SK-N-SH (cell line): ENCODE data around the gene TBX20. TPM values are rescaled to one million over a fixed set of nuclear protein-coding genes. Genes with fewer than 3 reads are reported as not detected.
"Not testable (repeated sequence)": the region's sequence is repeated elsewhere in the genome, so short reads cannot be mapped to it uniquely, and the experiment has no call there.

Experiments
- CTCF ChIA-PET: fragments of 300-600, 350-600 bp; formaldehyde crosslinking; extraction: SDS; loops from one replicate; lab custom pipeline; 2021; lab: Yijun Ruan, JAX
- POLR2A ChIA-PET: fragments of 350-600 bp; sonication (Branson Sonifier 250); formaldehyde crosslinking; extraction: SDS; loops from one replicate; lab custom pipeline; 2020; ENCODE audit warnings: antibody characterized with exemption, inconsistent platforms; lab: Yijun Ruan, JAX
- DNase-seq: peaks from one replicate; pipeline ENCODE4 v3.0.0; 2012
- H2AFZ ChIP-seq: fragments of 200-600 bp; sonication (generic); 2 replicates; pipeline ENCODE4 v1.8.1; 2016; ENCODE audit warnings: antibody characterized with exemption, mild to moderate bottlenecking, low read depth
- H3F3A ChIP-seq: fragments of 200-600 bp; sonication (generic); replicated peaks from 2 replicates; pipeline ENCODE3; 2016; ENCODE audit warnings: antibody characterized with exemption, mild to moderate bottlenecking; ENCODE audit not compliant: insufficient read depth
- H3K27ac ChIP-seq, 2 experiments: fragments of 200-500 bp in 1 of 2; fragments of 200-600 bp in 1 of 2; sonication (Bioruptor generic) in 1 of 2; sonication (generic), shearing (Covaris generic) in 1 of 2; 2 replicates each; pipeline versions ENCODE4 v1.5.1 to v1.6.1; 2014 to 2016; ENCODE audit warnings: low read depth in 2 of 2, inconsistent platforms in 1 of 2, low read length in 1 of 2, mild to moderate bottlenecking in 1 of 2, mixed read lengths in 1 of 2
- H3K27me3 ChIP-seq: fragments of 200-600 bp; sonication (generic), shearing (Covaris generic); 2 replicates; pipeline ENCODE4 v1.6.1; 2016; ENCODE audit warnings: mixed run types; ENCODE audit not compliant: insufficient read depth
- H3K36me3 ChIP-seq, 2 experiments: fragments of 200-500 bp in 1 of 2; fragments of 200-600 bp in 1 of 2; sonication (Bioruptor generic) in 1 of 2; sonication (generic) in 1 of 2; replicated peaks in 1 of 2; 2 replicates each; pipeline versions ENCODE3 to v1.5.1; 2014 to 2016; ENCODE audit warnings: low read length in 1 of 2, mild to moderate bottlenecking in 1 of 2; ENCODE audit not compliant: insufficient read depth in 2 of 2, control insufficient read depth in 1 of 2
- H3K4me1 ChIP-seq, 2 experiments: fragments of 200-500 bp in 1 of 2; fragments of 200-600 bp in 1 of 2; sonication (Bioruptor generic) in 1 of 2; sonication (generic), shearing (Covaris generic) in 1 of 2; 2 replicates each; pipeline versions ENCODE4 v1.5.1 to v1.6.1; 2014 to 2016; ENCODE audit warnings: low read depth in 1 of 2, low read length in 1 of 2, mixed run types in 1 of 2; ENCODE audit not compliant: insufficient read depth in 2 of 2, control insufficient read depth in 1 of 2
- H3K4me2 ChIP-seq: fragments of 200-600 bp; sonication (generic), shearing (Covaris generic); 2 replicates; pipeline ENCODE4 v1.6.1; 2017; ENCODE audit warnings: mixed run types
- H3K4me3 ChIP-seq, 2 experiments: fragments of 200-500 bp in 1 of 2; fragments of 200-600 bp in 1 of 2; sonication (Bioruptor generic) in 1 of 2; sonication (generic), shearing (Covaris generic) in 1 of 2; 2 replicates each; pipeline versions ENCODE4 v1.5.1 to v1.8.1; 2014 to 2016; ENCODE audit warnings: low read depth in 2 of 2, inconsistent platforms in 1 of 2, low read length in 1 of 2, mild to moderate bottlenecking in 1 of 2, mixed read lengths in 1 of 2, moderate library complexity in 1 of 2
- H3K79me2 ChIP-seq: fragments of 200-600 bp; sonication (generic); 2 replicates; pipeline ENCODE4 v1.8.1; 2017; ENCODE audit warnings: mild to moderate bottlenecking; ENCODE audit not compliant: insufficient read depth
- H3K9ac ChIP-seq: fragments of 200-600 bp; sonication (generic); 2 replicates; pipeline ENCODE4 v1.6.1; 2017; ENCODE audit warnings: mixed run types
- H3K9me2 ChIP-seq: fragments of 200-600 bp; sonication (generic); 2 replicates; pipeline ENCODE4 v1.6.1; 2017; ENCODE audit warnings: mixed run types
- H3K9me3 ChIP-seq: fragments of 200-600 bp; sonication (generic); 2 replicates; pipeline ENCODE4 v1.6.1; 2017; ENCODE audit warnings: mixed run types, mild to moderate bottlenecking, moderate library complexity
- H4K20me1 ChIP-seq: fragments of 200-600 bp; sonication (generic); 2 replicates; pipeline ENCODE4 v1.6.1; 2017; ENCODE audit warnings: mild to moderate bottlenecking, mixed run types; ENCODE audit not compliant: insufficient read depth
- FOSL2 ChIP-seq: IDR thresholded peaks from 2 replicates; pipeline ENCODE4 v1.4.0; 2012; ENCODE audit warnings: low read depth, mild to moderate bottlenecking, moderate library complexity, borderline replicate concordance
- JUND ChIP-seq: IDR thresholded peaks from 2 replicates; pipeline ENCODE4 v1.4.0; 2012
- TCF12 ChIP-seq: IDR thresholded peaks from 2 replicates; pipeline ENCODE4 v1.4.0; 2012
- TEAD4 ChIP-seq: IDR thresholded peaks from 2 replicates; pipeline ENCODE4 v1.4.0; 2012; ENCODE audit warnings: mild to moderate bottlenecking, borderline replicate concordance; ENCODE audit not compliant: insufficient read depth
- WGBS: methylation state at CpG from one replicate; pipeline ENCODE4 v1.1.6; 2017; ENCODE audit warnings: low lambda C conversion rate; 5-methylcytosine and 5-hydroxymethylcytosine counted together
- polyA plus RNA-seq, 3 experiments: library from polyadenylated mRNA; depleted of rRNA; stranded (reverse); fragments of >200 nt; gene quantifications; 2 replicates each; pipeline ENCODE4 v1.2.3, GENCODE V29; 2012

TBX20 gene
- polyA plus RNA-seq, 1 of the 3 experiments (the other 2 are of a cell fraction), result 1.0 TPM

GRCh38 chr7:35227438-35227837, 26.5 kb downstream of the TBX20 start:
- H3K27me3 ChIP-seq, H3K9ac ChIP-seq, DNase-seq, H2AFZ ChIP-seq, H3F3A ChIP-seq, H3K4me3 ChIP-seq, H3K9me3 ChIP-seq, H3K4me1 ChIP-seq, POLR2A ChIA-PET, H3K79me2 ChIP-seq, H4K20me1 ChIP-seq, H3K9me2 ChIP-seq: not testable (repeated sequence)
- CTCF ChIA-PET, result interaction anchor here (1.0 kb wide), 1 partner anchor 293 kb away, joined by 4 read pairs; no protein-coding TSS in a partner anchor
- H3K27ac ChIP-seq, result peak overlapping the region in 1 of 2 experiments; percentile 50; a peak in 2 of 4 replicates
- TF ChIP-seq TCF12, result peak; percentile 47; the same call in 1 of the 2 replicates
- TF ChIP-seq JUND, result peak; percentile 19; the same call in 1 of the 2 replicates
- 0 out of 2 replicates have a peak, but pooled peaks have one; percentile 13 for TF ChIP-seq TEAD4
- TF ChIP-seq FOSL2, result 0 out of 2 replicates have a peak, but pooled peaks have one; percentile 27
- 54% methylated on average over 5 of the region's 5 CpGs for WGBS
- H3K4me2 ChIP-seq, result 0 out of 2 replicates have a peak overlapping the region, but pooled peaks have one; percentile 1
- H3K36me3 ChIP-seq, result peaks cover 5 to 32% of the 10 kb centered on the region in 2 experiments

DNA sequence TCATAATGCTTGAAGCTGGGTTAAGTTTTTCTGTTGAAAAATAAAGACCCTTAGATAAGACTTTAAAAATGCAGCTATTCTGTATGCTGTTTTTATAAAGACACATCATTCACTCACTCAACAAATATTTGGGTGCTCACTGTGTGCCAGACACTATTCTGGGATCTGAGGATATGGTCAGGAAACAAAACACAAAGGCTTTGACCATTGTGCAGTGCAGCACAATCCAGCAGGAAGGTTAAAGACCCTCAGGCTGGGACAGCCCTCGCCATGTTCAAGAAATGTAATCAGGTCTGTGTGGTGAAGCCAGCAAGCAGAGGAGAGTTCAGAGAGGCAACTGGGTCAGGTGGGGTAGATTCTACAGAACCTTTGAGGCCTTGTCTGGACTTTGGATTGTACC, 31.5 kb downstream of the TBX20 start:
- H2AFZ ChIP-seq, H4K20me1 ChIP-seq, H3K27ac ChIP-seq, H3F3A ChIP-seq, H3K4me1 ChIP-seq, POLR2A ChIA-PET, H3K4me2 ChIP-seq, H3K9me2 ChIP-seq, CTCF ChIA-PET, H3K9ac ChIP-seq, H3K27me3 ChIP-seq, H3K79me2 ChIP-seq, H3K9me3 ChIP-seq, DNase-seq, H3K4me3 ChIP-seq: not testable (repeated sequence)
- 82% methylated on average over 1 of the region's 1 CpG for WGBS
- H3K36me3 ChIP-seq, result peaks cover 0 to 19% of the 10 kb centered on the region in 2 experiments

DNA sequence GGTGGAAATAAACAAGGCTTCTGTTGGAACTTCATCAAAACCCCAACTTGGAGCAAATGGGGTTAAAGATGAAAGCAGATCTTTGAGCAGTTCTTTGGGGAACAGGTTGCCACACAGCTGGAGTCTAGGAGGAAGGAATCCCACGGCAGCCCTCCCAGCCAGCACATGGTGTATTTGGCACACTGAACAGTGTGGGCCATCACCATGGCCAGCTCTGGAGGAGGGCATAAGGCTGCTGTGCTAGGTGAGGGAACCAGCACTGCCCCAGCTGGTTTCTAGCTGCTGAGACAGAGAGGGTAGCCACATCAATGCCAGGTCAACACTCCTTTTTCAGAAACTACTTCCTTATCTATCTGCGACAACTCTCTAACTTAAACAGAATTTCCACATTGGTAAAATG, 33.7 kb downstream of the TBX20 start:
- H4K20me1 ChIP-seq, CTCF ChIA-PET, H3K9me2 ChIP-seq, H3K27ac ChIP-seq, H3K9ac ChIP-seq, H2AFZ ChIP-seq, H3K27me3 ChIP-seq, H3K79me2 ChIP-seq, DNase-seq, H3K9me3 ChIP-seq, H3F3A ChIP-seq, H3K4me3 ChIP-seq, H3K4me1 ChIP-seq, POLR2A ChIA-PET, H3K4me2 ChIP-seq: not testable (repeated sequence)
- WGBS, result 98% methylated on average over 2 of the region's 2 CpGs
- H3K36me3 ChIP-seq, result peaks cover 0 to 21% of the 10 kb centered on the region in 2 experiments

DNA sequence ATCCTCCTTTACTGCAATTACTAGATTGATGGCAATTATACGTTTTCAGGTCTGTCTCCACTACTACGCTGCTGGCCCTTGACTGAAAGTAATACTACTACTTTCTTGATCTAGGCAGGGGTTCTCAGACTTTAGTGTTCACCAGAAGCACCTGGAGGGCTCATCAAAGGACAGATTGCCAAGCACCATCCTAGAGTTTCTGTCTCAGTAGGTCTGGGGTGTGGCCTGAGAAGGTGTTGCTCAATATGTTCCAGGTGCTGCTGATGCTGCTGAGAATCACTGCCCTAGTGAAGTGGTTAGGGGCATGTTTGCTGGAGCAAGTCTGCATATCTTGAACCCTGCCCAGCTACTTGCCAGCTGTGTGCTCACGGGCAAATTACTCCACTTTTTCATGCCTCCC, 37.9 kb downstream of the TBX20 start:
- H2AFZ ChIP-seq, DNase-seq, H4K20me1 ChIP-seq, H3K4me3 ChIP-seq, H3K4me1 ChIP-seq, POLR2A ChIA-PET, H3K27ac ChIP-seq, H3F3A ChIP-seq, H3K9me2 ChIP-seq, H3K79me2 ChIP-seq, H3K9me3 ChIP-seq, H3K4me2 ChIP-seq, H3K9ac ChIP-seq, H3K27me3 ChIP-seq: not testable (repeated sequence)
- WGBS, result 94% methylated on average over 3 of the region's 3 CpGs
- H3K36me3 ChIP-seq, result peaks cover 0 to 25% of the 10 kb centered on the region in 2 experiments
- CTCF ChIA-PET, result interaction anchor here (1.3 kb wide), 1 partner anchor 304 kb away, joined by 4 read pairs; no protein-coding TSS in a partner anchor
